H1 (cell line): ENCODE results near the gene ASS1. TPM values are rescaled to one million over a fixed set of nuclear protein-coding genes. Genes with fewer than 3 reads are reported as not detected.

Experiments
- CTCF ChIA-PET: fragments of 300-600 bp; sonication (Branson Sonifier 250); formaldehyde crosslinking; loops from one replicate; lab custom pipeline; 2021; ENCODE audit not compliant: partially characterized antibody; lab: Charles Lee
- POLR2A ChIA-PET: fragments of 300-600 bp; sonication (Branson Sonifier 250); formaldehyde crosslinking; loops from one replicate; lab custom pipeline; 2021; ENCODE audit warnings: inconsistent platforms; ENCODE audit not compliant: partially characterized antibody; lab: Charles Lee
- DNase-seq, 2 experiments: peaks; one replicate each; pipeline versions ENCODE4 v3.0.0 to v3.0.0-alpha.2; 2010 to 2022; ENCODE audit warnings: low spot score in 2 of 2, low read depth in 1 of 2, mixed read lengths in 1 of 2
- FAIRE-seq: peaks from 2 replicates; lab custom pipeline; 2011; peaks lifted over from hg19 to GRCh38; lab: Jason Lieb, UNC
- H2AFZ ChIP-seq: 2 replicates; pipeline ENCODE4 v1.8.1; 2012; ENCODE audit warnings: low read length, inconsistent platforms
- H2AK5ac ChIP-seq: 2 replicates; pipeline ENCODE4 v1.6.1; 2013; ENCODE audit warnings: low read depth, low read length
- H2BK120ac ChIP-seq: replicated peaks from 2 replicates; pipeline ENCODE3; 2013; ENCODE audit warnings: low read depth, low read length, inconsistent platforms
- H2BK12ac ChIP-seq: 2 replicates; pipeline ENCODE4 v1.6.1; 2013; ENCODE audit warnings: low read depth, low read length
- H2BK15ac ChIP-seq: 2 replicates; pipeline ENCODE4 v1.6.1; 2013; ENCODE audit warnings: low read length
- H2BK20ac ChIP-seq: 2 replicates; pipeline ENCODE4 v1.6.1; 2013; ENCODE audit warnings: low read length
- H2BK5ac ChIP-seq: 2 replicates; pipeline ENCODE4 v1.6.1; 2013; ENCODE audit warnings: low read depth, low read length
- H3K14ac ChIP-seq: 2 replicates; pipeline ENCODE4 v1.6.1; 2013; ENCODE audit warnings: inconsistent platforms; ENCODE audit not compliant: insufficient read length
- H3K18ac ChIP-seq: 2 replicates; pipeline ENCODE4 v1.6.1; 2013; ENCODE audit warnings: low read length; ENCODE audit errors: extremely low read depth
- H3K23ac ChIP-seq: 2 replicates; pipeline ENCODE4 v1.6.1; 2013; ENCODE audit warnings: inconsistent platforms; ENCODE audit not compliant: insufficient read length
- H3K23me2 ChIP-seq: 2 replicates; pipeline ENCODE4 v1.6.1; 2013; ENCODE audit warnings: low read depth, low read length
- H3K27ac ChIP-seq: 2 replicates; pipeline ENCODE4 v1.6.1; 2011; ENCODE audit warnings: low read depth, low read length, inconsistent platforms
- H3K27me3 ChIP-seq, 4 experiments: replicated peaks in 1 of 4; 1 replicate in 1 of 4; 2 replicates in 3 of 4; pipeline versions ENCODE4 v1.6.1 to v1.8.1; 2011 to 2013; ENCODE audit warnings: low read length in 3 of 4, mild to moderate bottlenecking in 3 of 4, inconsistent platforms in 2 of 4, mixed read lengths in 2 of 4, moderate library complexity in 1 of 4; ENCODE audit not compliant: control insufficient read depth in 3 of 4, insufficient read depth in 3 of 4; ENCODE audit errors: extremely low read depth in 1 of 4
- H3K36me3 ChIP-seq, 4 experiments: 2 replicates each; pipeline versions ENCODE4 v1.6.1 to v1.8.1; 2011 to 2013; ENCODE audit warnings: mild to moderate bottlenecking in 4 of 4, low read length in 3 of 4, moderate library complexity in 2 of 4, control low read depth in 1 of 4, inconsistent platforms in 1 of 4; ENCODE audit not compliant: insufficient read depth in 4 of 4, control insufficient read depth in 2 of 4
- H3K4ac ChIP-seq: replicated peaks from 2 replicates; pipeline ENCODE3; 2013; ENCODE audit warnings: low read length, low read depth, mixed read lengths, inconsistent platforms; ENCODE audit not compliant: insufficient read length
- H3K4me1 ChIP-seq, 4 experiments: replicated peaks in 1 of 4; 1 replicate in 1 of 4; 2 replicates in 3 of 4; pipeline versions ENCODE4 v1.6.1 to v1.8.1; 2011 to 2013; ENCODE audit warnings: low read length in 3 of 4, inconsistent platforms in 2 of 4, mixed read lengths in 1 of 4; ENCODE audit not compliant: insufficient read depth in 4 of 4, control insufficient read depth in 3 of 4
- H3K4me2 ChIP-seq, 2 experiments: 2 replicates each; pipeline versions ENCODE4 v1.6.1 to v1.8.1; 2011 to 2013; ENCODE audit warnings: low read depth in 2 of 2, low read length in 2 of 2, control low read depth in 1 of 2, inconsistent platforms in 1 of 2, mild to moderate bottlenecking in 1 of 2; ENCODE audit not compliant: insufficient read depth in 1 of 2
- H3K4me3 ChIP-seq, 4 experiments: fragments of 200-600, 300-600 bp in 1 of 4; sonication (generic), shearing (Covaris generic), sonication (Bioruptor Twin) in 1 of 4; 2 replicates each; pipeline versions ENCODE4 v1.5.1 to v1.8.1; 2011 to 2016; ENCODE audit warnings: low read length in 4 of 4, low read depth in 3 of 4, control low read depth in 2 of 4, inconsistent platforms in 2 of 4, mild to moderate bottlenecking in 2 of 4, mixed read lengths in 1 of 4, moderate library complexity in 1 of 4; ENCODE audit not compliant: insufficient read depth in 2 of 4; ENCODE audit errors: extremely low read depth in 1 of 4
- H3K56ac ChIP-seq: replicated peaks from 2 replicates; pipeline ENCODE3; 2013; ENCODE audit warnings: low read depth, mild to moderate bottlenecking, mixed read lengths, low read length, inconsistent platforms; ENCODE audit not compliant: insufficient read length
- H3K79me1 ChIP-seq: 2 replicates; pipeline ENCODE4 v1.6.1; 2013; ENCODE audit warnings: low read depth, low read length, control low read depth
- H3K79me2 ChIP-seq, 2 experiments: 2 replicates each; pipeline versions ENCODE4 v1.6.1 to v1.8.1; 2012 to 2013; ENCODE audit warnings: low read length in 2 of 2, mild to moderate bottlenecking in 2 of 2, inconsistent platforms in 1 of 2; ENCODE audit not compliant: insufficient read depth in 2 of 2, control insufficient read depth in 1 of 2
- H3K9ac ChIP-seq, 4 experiments: replicated peaks in 1 of 4; 1 replicate in 1 of 4; 2 replicates in 3 of 4; pipeline versions ENCODE4 v1.6.1 to v1.8.1; 2011 to 2013; ENCODE audit warnings: low read depth in 3 of 4, low read length in 3 of 4, control low read depth in 2 of 4, mild to moderate bottlenecking in 2 of 4, moderate library complexity in 2 of 4, inconsistent platforms in 1 of 4; ENCODE audit errors: extremely low read depth in 1 of 4
- H3K9me3 ChIP-seq, 2 experiments: 2 replicates each; pipeline versions ENCODE4 v1.6.1 to v1.8.1; 2012 to 2013; ENCODE audit warnings: mild to moderate bottlenecking in 2 of 2, moderate library complexity in 2 of 2, control low read depth in 1 of 2, inconsistent platforms in 1 of 2, low read depth in 1 of 2, low read length in 1 of 2, mixed read lengths in 1 of 2; ENCODE audit not compliant: insufficient read depth in 2 of 2
- H4K20me1 ChIP-seq, 2 experiments: replicated peaks in 1 of 2; 2 replicates each; pipeline versions ENCODE3 to v1.8.1; 2011 to 2013; ENCODE audit warnings: inconsistent platforms in 2 of 2, low read length in 2 of 2, mild to moderate bottlenecking in 1 of 2; ENCODE audit not compliant: insufficient read depth in 2 of 2, control insufficient read depth in 1 of 2
- H4K5ac ChIP-seq: 2 replicates; pipeline ENCODE4 v1.6.1; 2013; ENCODE audit warnings: low read length, low read depth, mixed read lengths, inconsistent platforms; ENCODE audit not compliant: insufficient read length
- H4K8ac ChIP-seq: 2 replicates; pipeline ENCODE4 v1.8.0; 2013; ENCODE audit warnings: mild to moderate bottlenecking, moderate library complexity, low read length, inconsistent platforms; ENCODE audit not compliant: insufficient read depth; ENCODE audit errors: extremely low read depth
- H4K91ac ChIP-seq: replicated peaks from 2 replicates; pipeline ENCODE3; 2013; ENCODE audit warnings: low read length, mixed read lengths, inconsistent platforms; ENCODE audit not compliant: insufficient read length
- CEBPB ChIP-seq: IDR thresholded peaks from 2 replicates; pipeline ENCODE4 v1.6.1; 2012; ENCODE audit warnings: low read depth, low read length
- CTBP2 ChIP-seq: IDR thresholded peaks from 2 replicates; pipeline ENCODE4 v1.7.0; 2011; ENCODE audit warnings: borderline replicate concordance, mild to moderate bottlenecking, moderate library complexity, mixed read lengths, low read length; ENCODE audit not compliant: insufficient read depth, insufficient read length
- CTCF ChIP-seq, 3 experiments: IDR thresholded peaks; 1 replicate in 2 of 3; 2 replicates in 1 of 3; pipeline versions ENCODE4 v1.5.1 to v1.6.1; 2011; ENCODE audit warnings: low read length in 3 of 3, mild to moderate bottlenecking in 3 of 3, inconsistent platforms in 2 of 3, low read depth in 1 of 3, moderate library complexity in 1 of 3; ENCODE audit not compliant: insufficient read depth in 1 of 3; ENCODE audit errors: control extremely low read depth in 1 of 3
- EGR1 ChIP-seq: IDR thresholded peaks from 2 replicates; pipeline ENCODE4 v1.6.1; 2011; ENCODE audit warnings: low read depth, low read length, borderline replicate concordance
- EP300 ChIP-seq, 2 experiments: IDR thresholded peaks; 1 replicate in 1 of 2; 2 replicates in 1 of 2; pipeline ENCODE4 v1.6.1; 2011 to 2012; ENCODE audit warnings: low read depth in 2 of 2, low read length in 2 of 2, mild to moderate bottlenecking in 2 of 2, borderline replicate concordance in 1 of 2, inconsistent platforms in 1 of 2, moderate library complexity in 1 of 2
- JUND ChIP-seq: IDR thresholded peaks from 2 replicates; pipeline ENCODE4 v1.6.1; 2011; ENCODE audit warnings: mild to moderate bottlenecking, improper control_type of control experiment, low read length
- KDM4A ChIP-seq: IDR thresholded peaks from one replicate; pipeline ENCODE4 v1.7.1; 2012; ENCODE audit warnings: low read depth, mild to moderate bottlenecking, moderate library complexity, low read length, inconsistent platforms; ENCODE audit not compliant: severe bottlenecking
- SRF ChIP-seq: IDR thresholded peaks from 2 replicates; pipeline ENCODE4 v1.6.1; 2011; ENCODE audit warnings: mild to moderate bottlenecking, low read depth, low read length, moderate library complexity
- TAF7 ChIP-seq: optimal IDR thresholded peaks from 2 replicates; pipeline ENCODE3; 2011; ENCODE audit warnings: low read depth, mild to moderate bottlenecking, inconsistent platforms, low read length, moderate library complexity, borderline replicate concordance
- WGBS, 2 experiments: shearing (Covaris generic) in 1 of 2; methylation state at CpG; one replicate each; pipeline versions ENCODE4 v1.1.6 to v1.1.7; 2013 to 2015; ENCODE audit warnings: low lambda C conversion rate in 2 of 2, mixed read lengths in 2 of 2, inconsistent platforms in 1 of 2, low coverage in 1 of 2, missing lambda C conversion rate in 1 of 2; ENCODE audit not compliant: insufficient replicate concordance in 2 of 2, insufficient coverage in 1 of 2, insufficient read length in 1 of 2; ENCODE audit errors: extremely low coverage in 1 of 2, missing lambda C conversion rate in 1 of 2; 5-methylcytosine and 5-hydroxymethylcytosine counted together
- polyA plus RNA-seq, 7 experiments: library from polyadenylated mRNA; depleted of rRNA in 3 of 7; stranded (reverse) in 5 of 7; unstranded in 2 of 7; fragments of >200 nt in 5 of 7; fragments of 200-250 nt in 2 of 7; gene quantifications; 1 replicate in 5 of 7; 2 replicates in 1 of 7; 4 replicates in 1 of 7; pipeline versions ENCODE4 v1.2.1 to v1.2.3, GENCODE V29; 2011 to 2013; ENCODE audit warnings: missing spikeins in 2 of 7, mixed read lengths in 2 of 7
- total RNA-seq: library from RNA; stranded (reverse); fragmentation: NEBNext Ultra II Directional; extraction: Animal tissue kit (Norgen Biotek cat#: 25700); gene quantifications from 2 replicates; pipeline ENCODE4 v1.2.1, GENCODE V29; 2021

Gene ASS1
- total and polyA plus RNA-seq, 2 of the 8 experiments (the other 6 are each of a cell fraction or from before 2014, with no cell fraction given) = 108 to 296 TPM

GRCh38 chr9:130498298-130498917, 53.6 kb downstream of the ASS1 start:
- no peaks in the 10 kb centered on the region for H3K79me2 ChIP-seq
- ChIA-PET CTCF (interaction anchor here (1.4 kb wide), 1 partner anchor 45 kb away, joined by 6 read pairs; no protein-coding TSS in a partner anchor), POLR2A (no interaction called here)
- H2BK5ac ChIP-seq = peak overlapping the region; percentile 24; the same call in 1 of the 2 replicates
- no peaks in the 10 kb centered on the region; a peak in 1 of 7 replicates for H3K4me1 ChIP-seq
- peak overlapping the region in 1 of 4 experiments; percentile 2; a peak in 1 of 7 replicates for H3K9ac ChIP-seq
- no peak overlapping the region for H3K27ac ChIP-seq
- no peak overlapping the region for H4K5ac ChIP-seq
- H3K4me3 ChIP-seq = no peak overlapping the region
- H3K9me3 ChIP-seq = peaks cover 7% of the 10 kb centered on the region in 2 experiments; a peak in 3 of 4 replicates
- WGBS, 2 experiments = 89% methylated on average over 7 of the region's 7 CpGs; no CpG with 5 or more reads in 1 of the 2 experiments
- H3K23me2 ChIP-seq = no peaks in the 10 kb centered on the region
- H2AK5ac ChIP-seq = no peak overlapping the region
- no peaks in the 10 kb centered on the region for H4K20me1 ChIP-seq
- H2AFZ ChIP-seq = no peak overlapping the region
- H3K4ac ChIP-seq = no peak overlapping the region
- no peak for DNase-seq
- no peaks in the 10 kb centered on the region for H3K79me1 ChIP-seq
- H3K27me3 ChIP-seq = no peaks in the 10 kb centered on the region
- H2BK120ac ChIP-seq = no peak overlapping the region
- H3K18ac ChIP-seq = no peak overlapping the region
- no peak overlapping the region for H4K91ac ChIP-seq
- H2BK15ac ChIP-seq = no peak overlapping the region
- H3K56ac ChIP-seq = no peak overlapping the region
- no peak overlapping the region for H2BK12ac ChIP-seq
- FAIRE-seq = no peak
- H3K36me3 ChIP-seq = peaks cover 3 to 45% (median 14%) of the 10 kb centered on the region in 4 experiments; a peak in 6 of 8 replicates
- no peak overlapping the region for H3K4me2 ChIP-seq
- no peak overlapping the region for H4K8ac ChIP-seq
- H3K23ac ChIP-seq = no peak overlapping the region
- H3K14ac ChIP-seq = no peak overlapping the region
- no peak overlapping the region for H2BK20ac ChIP-seq
- TF ChIP-seq CEBPB = no peak
- no peak for TF ChIP-seq JUND
- TF ChIP-seq TAF7 = no peak
- TF ChIP-seq CTBP2 = no peak
- TF ChIP-seq EGR1 = no peak
- no peak for TF ChIP-seq KDM4A
- no peak for TF ChIP-seq EP300 (IDR thresholded peaks at IDR 0.05; ENCODE audit: borderline replicate concordance in 1 of 2, low read depth in 2 of 2, low read length in 2 of 2)
- no peak for TF ChIP-seq CTCF (IDR thresholded peaks at IDR 0.05; ENCODE audit: control extremely low read depth in 1 of 3, insufficient read depth in 1 of 3, low read depth in 1 of 3, low read length in 3 of 3)
- TF ChIP-seq SRF = no peak
